Stimulated activated CD4-positive, alpha-beta T cell treated with anti-CD3 and anti-CD28 coated beads, Interleukin-15, amount 100 ng/mL, for 24 hours (primary cell): ENCODE measurements around the gene GFI1B.
"Not testable (repeated sequence)": the region's sequence is repeated elsewhere in the genome, so short reads cannot be mapped to it uniquely, and the experiment has no call there.

Experiments
- DNase-seq: peaks from one replicate; pipeline ENCODE4 v3.0.0-alpha.2; 2020

Gene GFI1B

GRCh38 chr9:132978451-132979131, at the start of gene GFI1B:
Gene GFI1B (plus strand): TSS chr9:132978694. CDS start chr9:132986679, 7,985 bp downstream.
- no peak for DNase-seq

DNA sequence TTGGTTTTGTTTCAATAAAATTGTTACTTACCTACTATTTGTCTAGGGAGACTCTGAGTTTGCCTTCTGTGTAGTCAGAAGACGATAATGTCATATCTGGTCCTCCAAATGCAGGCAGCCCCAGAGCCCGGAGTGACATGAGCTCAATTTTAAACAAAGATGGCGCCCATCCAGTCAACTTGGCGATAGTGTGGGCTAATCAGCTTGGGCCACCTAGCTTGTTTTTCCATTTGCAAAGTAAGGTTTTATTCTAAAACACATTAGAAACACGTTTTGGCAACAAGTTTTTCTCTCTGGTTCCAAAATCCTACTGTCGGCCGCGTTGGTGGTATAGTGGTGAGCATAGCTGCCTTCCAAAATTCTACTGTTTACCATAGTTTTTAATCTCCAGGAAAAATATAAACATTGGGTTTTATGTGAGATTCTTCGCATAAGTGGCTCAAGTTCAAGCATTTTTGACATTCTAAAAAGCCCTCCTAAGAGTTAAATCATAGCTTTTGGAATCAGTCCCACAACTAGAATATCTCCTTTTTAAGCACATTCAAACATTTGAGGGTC, 47.2 kb upstream of the GFI1B start:
- DNase-seq = no peak

DNA sequence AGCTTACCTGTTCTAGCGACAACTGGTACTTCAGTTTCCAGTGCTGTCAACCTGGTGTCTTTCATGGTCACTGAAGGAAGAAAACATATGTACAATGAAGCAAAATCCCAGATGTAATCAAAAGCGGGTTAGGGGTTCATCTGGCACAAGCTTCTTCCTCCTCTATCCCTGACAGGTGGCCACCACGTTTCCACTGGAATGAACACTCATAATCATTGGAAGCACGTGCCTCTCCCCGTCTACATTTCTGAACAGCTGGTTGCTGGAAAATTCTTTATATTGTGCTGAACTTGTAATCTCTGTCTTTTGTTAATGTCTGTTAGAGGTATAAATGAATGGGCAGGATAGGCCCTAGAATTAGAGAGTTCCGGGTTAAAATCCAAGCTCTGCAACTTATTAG, 43.5 kb upstream of the GFI1B start:
- DNase-seq = no peak

- no peak for DNase-seq
Measured at GRCh38 chr9:132937463-132937901, 41.0 kb upstream of the GFI1B start.

DNA sequence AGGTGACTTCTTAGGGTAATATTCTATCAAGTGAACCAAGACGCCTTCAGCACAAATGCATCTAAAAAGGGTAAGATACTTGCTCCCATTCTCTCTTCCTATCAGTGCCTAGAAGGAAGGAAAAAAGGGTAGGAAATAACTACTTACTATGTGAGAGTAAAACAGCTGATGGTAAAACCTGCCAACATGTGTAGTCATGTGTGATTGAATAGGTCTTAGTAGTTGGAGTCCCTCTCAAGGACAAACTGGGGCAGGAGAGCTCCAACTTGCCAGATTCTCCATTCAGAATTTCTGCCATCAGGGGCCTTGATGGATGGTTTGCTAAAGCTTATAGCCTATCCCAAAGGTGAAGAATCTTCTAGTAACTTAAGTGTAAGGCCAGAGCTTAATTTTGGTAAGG, 39.3 kb upstream of the GFI1B start:
- no peak for DNase-seq

GRCh38 chr9:132942541-132943182, 35.8 kb upstream of the GFI1B start:
- no peak for DNase-seq

- no peak for DNase-seq
Measured at GRCh38 chr9:132943651-132944293, 34.7 kb upstream of the GFI1B start.

DNA sequence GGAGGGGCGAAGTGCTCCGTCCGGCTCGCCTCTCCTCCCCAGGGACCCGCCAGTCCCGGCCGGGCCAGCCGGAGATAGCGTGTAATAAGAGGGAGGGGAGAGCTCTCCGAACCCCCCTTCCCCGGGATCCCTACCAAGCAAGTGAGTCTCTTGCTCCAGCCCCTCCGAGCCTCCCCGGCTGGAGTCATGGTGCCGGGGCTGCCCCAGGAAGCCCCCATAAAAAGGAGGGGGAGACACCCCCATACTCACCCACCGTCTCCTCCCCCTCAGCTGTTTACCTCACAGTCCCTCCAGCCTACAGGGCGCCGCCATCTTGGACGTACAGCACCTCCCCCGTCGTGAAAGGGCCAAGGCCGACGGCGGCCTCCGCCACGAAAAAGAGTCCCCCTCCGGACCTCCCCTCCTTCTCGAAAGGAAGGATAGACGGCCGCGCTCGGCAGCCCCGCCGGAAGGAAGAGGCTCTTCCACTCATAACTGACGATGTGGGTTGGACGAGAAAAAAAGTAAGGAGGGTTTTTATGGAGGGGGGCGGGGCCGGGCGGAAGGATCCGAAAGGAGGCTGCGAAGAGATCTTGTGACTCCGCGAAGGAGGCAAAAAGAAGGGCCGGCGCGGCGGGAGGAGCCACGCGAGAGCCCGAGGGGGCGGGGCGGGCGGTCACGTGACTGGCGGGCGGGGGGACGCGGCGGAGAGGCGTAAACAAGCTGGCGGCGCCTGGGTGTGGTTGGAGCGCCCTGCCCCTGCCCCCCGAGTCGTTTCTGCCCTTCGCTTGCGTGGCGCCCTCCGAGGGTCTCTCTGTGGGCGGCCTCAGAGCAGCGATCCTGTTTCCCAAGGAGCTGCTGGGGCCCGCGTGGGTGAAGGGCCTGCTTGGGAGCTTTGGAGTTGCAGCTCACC, 34.0 kb upstream of the GFI1B start, which contains the start of gene TSC1:
TSC1 (minus strand) TSS at position 323 of the 892 bp plus-strand sequence. CDS start 15,744 bp downstream, outside the sequence.
- peak; percentile 97 for DNase-seq

GRCh38 chr9:132945186-132946130, 33.0 kb upstream of the GFI1B start:
- no peak for DNase-seq

- no peak for DNase-seq
Measured at GRCh38 chr9:132946211-132946610, 32.3 kb upstream of the GFI1B start.

- no peak for DNase-seq
Measured at GRCh38 chr9:132946631-132947295, 31.7 kb upstream of the GFI1B start.

DNA sequence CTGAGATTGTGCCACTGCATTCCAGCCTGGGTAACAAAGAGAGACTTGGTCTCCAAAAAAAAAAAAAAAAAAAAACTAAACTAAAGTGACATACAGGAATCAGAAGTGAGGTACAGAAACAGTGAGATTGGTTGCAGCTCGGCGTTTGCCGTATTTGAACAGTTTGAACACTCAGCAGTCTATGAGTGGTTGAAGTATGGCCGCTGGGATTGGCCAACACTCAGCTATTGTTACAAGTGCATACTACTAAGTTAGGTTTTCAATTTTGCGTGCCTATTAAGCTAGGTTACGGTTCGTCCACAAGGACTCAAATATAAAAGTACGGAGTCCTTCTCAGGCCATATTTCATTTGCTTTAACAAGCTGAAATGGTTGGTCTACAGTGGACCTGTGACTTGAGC, 30.7 kb upstream of the GFI1B start:
- DNase-seq = no peak

GRCh38 chr9:132948482-132949050, 29.9 kb upstream of the GFI1B start:
- DNase-seq = no peak

GRCh38 chr9:132949709-132950108, 28.8 kb upstream of the GFI1B start:
- DNase-seq = no peak

DNA sequence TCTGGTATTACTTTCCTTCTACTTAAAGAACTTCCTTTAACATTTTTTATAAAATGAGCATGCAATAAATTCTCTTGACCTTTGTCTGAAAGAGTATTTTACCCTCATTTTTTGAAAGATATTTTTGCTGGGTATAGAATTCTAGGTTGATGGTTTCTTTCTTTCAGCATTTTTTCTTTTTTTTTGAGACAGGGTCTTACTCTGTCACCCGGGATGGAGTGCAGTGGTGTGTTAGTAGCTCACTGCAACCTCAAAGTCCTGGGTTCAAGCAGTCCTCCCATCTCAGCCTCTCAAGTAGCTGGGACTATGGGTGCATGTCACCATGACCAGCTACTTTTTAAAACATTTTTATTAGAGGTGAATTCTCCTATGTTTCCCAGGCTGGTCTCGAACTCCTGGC, 23.4 kb upstream of the GFI1B start:
- DNase-seq = no peak

GRCh38 chr9:132955768-132956167, 22.7 kb upstream of the GFI1B start:
- DNase-seq = no peak

GRCh38 chr9:132957805-132958204, 20.7 kb upstream of the GFI1B start:
- DNase-seq = no peak

DNA sequence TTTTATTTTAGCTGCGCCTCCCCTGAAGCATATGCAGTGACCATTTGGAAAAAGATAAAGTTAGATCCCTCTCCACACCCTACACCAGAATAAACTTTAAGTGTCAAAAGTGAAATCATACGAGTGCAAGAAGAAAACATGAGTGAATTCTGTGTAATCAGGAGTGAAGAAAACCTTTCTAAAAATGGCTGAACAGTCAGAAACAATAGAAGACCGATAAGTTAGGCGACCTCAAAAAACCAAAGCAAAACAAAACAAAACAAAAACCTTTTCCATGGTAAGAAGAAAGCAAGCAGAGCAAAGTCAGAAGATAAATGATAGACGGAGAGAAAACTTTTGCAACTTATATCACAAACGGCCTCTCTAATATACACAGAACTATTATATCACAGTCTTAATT, 17.5 kb upstream of the GFI1B start:
- no peak for DNase-seq

DNA sequence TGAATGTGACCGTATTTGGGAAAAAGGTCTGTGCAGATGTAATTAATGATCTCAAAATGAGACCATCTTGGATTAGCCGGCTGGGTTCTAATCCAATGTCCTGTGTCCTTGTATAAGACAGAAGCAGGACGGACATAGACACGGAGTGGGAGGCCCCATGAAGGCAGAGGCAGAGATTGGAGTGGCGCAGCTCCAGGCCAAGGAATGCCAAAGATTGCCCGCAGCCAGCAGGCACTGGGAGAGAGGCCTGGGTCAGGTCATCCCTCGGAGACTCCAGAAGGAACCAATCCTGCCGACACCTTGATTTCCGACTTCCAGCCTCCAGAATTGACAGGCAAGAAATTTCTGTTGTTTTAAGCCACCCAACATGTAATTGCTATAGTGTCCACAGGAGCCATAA, 13.0 kb upstream of the GFI1B start:
- no peak for DNase-seq

DNA sequence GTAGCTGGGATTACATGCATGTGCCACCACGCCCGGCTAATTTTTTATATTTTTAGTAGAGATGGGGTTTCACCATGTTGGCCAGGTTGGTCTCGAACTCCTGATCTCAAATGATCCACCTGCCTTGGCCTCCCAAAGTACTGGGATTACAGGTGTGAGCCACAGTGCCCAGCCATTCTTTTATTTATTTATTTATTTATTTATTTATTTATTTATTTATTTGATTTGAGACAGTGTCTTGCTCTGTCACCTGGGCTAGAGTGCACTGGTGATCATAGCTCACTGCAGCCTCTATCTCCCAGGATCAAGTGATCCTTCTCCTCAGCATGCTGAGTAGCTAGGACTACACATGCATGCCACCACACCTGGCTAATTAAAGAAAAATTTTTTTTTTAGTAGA, 10.6 kb upstream of the GFI1B start:
- DNase-seq = not testable (repeated sequence)

- no peak for DNase-seq
Measured at GRCh38 chr9:132969783-132970182, 8.7 kb upstream of the GFI1B start.
